Amniotic stem cell (primary cell): Measurements from ENCODE around the gene VMP1.
A peak's percentile ranks its signal among the peaks of the same experiment; 100 is the strongest.
"Not testable (repeated sequence)": the region's sequence is repeated elsewhere in the genome, so short reads cannot be mapped to it uniquely, and the experiment has no call there.

Experiments used
- DNase-seq: peaks from one replicate; lab custom pipeline; 2025; lab: John Stamatoyannopoulos, UW

VMP1 gene

DNA sequence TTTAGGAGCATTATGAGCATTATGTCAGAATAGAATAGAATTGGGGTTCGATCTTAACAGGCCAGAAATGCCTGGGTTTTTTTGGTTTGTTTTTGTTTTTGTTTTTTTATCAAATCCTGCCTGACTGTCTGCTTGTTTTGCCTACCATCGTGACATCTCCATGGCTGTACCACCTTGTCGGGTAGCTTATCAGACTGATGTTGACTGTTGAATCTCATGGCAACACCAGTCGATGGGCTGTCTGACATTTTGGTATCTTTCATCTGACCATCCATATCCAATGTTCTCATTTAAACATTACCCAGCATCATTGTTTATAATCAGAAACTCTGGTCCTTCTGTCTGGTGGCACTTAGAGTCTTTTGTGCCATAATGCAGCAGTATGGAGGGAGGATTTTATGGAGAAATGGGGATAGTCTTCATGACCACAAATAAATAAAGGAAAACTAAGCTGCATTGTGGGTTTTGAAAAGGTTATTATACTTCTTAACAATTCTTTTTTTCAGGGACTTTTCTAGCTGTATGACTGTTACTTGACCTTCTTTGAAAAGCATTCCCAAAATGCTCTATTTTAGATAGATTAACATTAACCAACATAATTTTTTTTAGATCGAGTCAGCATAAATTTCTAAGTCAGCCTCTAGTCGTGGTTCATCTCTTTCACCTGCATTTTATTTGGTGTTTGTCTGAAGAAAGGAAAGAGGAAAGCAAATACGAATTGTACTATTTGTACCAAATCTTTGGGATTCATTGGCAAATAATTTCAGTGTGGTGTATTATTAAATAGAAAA, 133.8 kb downstream of the VMP1 start:
- DNase-seq, result not testable (repeated sequence)

DNA sequence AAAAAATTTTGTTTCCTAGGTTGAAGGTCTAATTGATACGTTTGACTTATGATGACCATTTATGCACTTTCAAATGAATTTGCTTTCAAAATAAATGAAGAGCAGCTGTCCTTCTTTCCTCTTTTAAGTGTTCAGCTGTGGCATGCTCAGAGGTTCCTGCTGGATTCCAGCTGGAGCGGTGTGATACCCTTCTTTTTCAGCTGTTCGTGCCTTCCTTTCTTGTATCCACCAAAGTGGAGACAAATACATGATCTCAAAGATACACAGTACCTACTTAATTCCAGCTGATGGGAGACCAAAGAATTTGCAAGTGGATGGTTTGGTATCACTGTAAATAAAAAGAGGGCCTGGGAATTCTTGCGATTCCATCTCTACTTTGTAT, 134.4 kb downstream of the VMP1 start:
- not testable (repeated sequence) for DNase-seq

GRCh38 chr17:59842901-59843652, 135.6 kb downstream of the VMP1 start:
- peak; percentile 96 for DNase-seq

- DNase-seq, result no peak
Observed at GRCh38 chr17:59844884-59845594, 137.6 kb downstream of the VMP1 start.

DNA sequence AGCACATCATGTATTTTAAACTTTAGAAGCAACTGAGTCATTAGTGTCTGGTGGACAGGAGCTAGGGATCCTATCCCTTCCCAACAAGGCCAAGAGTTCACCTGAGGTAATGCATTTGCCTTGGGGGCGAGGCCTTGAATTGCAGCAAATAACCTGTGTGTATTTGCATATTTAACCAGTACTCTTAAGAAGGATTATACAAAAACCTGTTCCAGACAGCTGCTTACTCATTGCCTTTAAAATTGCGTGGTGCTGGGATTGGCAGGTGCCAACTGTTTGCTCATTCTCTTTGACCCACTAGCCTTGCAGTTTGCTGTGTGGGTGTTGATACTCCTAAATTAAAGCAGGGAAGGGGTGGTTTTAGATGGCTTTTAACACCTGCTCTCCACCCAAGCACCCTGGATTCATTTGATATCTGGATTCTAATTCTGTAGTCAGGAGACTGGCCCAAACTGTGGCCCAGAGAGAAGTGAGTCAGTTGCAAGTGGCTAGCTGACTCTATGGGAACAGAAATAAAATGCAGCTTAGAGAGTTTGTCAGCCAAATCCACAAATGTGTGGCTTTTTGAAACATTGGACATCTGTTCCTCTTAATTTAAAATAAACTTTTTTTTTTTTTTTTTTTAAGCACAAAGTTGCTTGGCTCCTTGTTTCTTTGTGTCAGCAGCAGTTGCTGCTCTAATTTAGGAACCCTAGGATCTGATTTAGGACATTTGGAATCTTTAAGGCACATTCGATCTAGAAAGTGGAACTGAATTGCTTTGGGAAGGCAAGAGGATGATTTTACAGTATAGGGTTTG, 138.3 kb downstream of the VMP1 start:
- DNase-seq, result no peak

- no peak for DNase-seq
Observed at GRCh38 chr17:59846394-59847165, 139.1 kb downstream of the VMP1 start.

GRCh38 chr17:59848385-59848668, 140.9 kb downstream of the VMP1 start:
- no peak for DNase-seq

GRCh38 chr17:59848778-59849177, 141.3 kb downstream of the VMP1 start:
- no peak for DNase-seq

DNA sequence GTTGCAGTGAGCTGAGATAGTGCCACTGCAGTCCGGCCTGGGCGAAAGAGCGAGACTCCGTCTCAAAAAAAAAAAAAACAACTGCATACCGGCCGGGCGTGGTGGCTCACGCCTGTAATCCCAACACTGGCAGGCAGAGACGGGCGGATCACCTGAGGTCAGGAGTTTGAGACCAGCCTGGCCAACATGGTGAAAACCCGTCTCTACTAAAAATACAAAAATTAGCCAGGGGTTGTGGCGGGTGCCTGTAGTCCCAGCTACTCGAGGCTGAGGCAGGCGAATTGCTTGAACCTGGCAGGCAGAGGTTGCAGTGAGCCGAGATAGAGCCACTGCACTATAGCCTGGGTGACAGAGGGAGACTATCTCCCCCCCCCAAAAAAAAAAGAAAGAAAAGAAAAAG, 142.9 kb downstream of the VMP1 start:
- not testable (repeated sequence) for DNase-seq

DNA sequence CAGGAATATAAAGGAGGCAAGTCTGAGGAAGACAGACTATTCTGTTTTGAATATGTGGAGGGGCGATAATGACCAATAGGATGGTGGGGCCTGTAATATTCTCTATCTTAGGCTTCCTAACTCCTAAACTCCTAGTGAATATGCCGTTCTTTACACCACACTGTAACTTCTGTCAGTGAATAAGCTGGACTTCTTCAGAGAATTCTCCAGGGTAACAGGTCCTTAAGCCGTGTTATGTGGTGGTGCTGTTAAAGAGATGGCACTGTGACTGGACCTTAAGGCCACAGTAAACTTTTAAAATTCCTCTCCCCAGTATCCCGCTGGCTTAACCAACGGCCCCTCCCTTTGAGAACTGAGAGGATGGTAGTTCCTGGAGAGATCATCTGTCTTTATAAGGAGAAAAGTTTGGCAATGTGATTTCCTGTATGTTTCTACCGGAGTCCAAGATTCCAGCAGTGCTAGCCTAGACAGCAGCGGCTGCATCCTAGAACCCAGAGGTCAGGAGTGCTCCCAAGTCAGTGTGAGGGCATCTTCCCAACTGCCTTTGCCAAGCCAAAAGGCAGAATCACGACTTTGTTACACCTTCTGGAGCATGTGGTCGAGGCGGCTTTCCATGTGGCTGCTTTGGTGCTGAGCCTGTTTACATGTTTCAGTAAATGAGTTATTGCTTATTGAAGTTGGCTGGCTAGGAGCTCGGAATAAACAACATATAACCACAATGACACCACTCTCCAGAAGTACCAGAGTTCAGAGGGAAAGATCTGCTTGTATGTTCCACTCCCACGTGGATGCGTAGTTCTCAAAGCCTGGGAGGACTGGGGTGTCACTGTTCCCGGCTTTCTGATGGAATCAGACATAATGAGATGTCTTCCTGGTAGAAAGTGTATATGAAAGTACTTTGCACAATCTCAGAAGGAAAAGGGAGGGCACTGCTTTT, 144.3 kb downstream of the VMP1 start:
- DNase-seq, result no peak

DNA sequence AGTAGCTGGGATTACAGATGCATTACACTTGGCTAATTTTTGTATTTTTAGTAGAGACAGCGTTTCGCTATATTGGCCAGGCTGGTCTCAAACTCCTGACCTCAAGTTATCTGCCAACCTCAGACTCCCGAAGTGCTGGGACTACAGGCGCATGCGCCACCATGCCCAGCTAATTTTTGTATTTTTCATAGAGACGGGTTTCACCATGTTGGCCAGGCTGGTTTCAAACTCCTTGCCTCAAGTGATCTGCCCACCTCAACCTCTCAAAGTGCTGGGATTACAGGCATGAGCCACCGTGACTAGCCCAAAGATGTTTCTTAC, 145.4 kb downstream of the VMP1 start:
- DNase-seq, result not testable (repeated sequence)

DNA sequence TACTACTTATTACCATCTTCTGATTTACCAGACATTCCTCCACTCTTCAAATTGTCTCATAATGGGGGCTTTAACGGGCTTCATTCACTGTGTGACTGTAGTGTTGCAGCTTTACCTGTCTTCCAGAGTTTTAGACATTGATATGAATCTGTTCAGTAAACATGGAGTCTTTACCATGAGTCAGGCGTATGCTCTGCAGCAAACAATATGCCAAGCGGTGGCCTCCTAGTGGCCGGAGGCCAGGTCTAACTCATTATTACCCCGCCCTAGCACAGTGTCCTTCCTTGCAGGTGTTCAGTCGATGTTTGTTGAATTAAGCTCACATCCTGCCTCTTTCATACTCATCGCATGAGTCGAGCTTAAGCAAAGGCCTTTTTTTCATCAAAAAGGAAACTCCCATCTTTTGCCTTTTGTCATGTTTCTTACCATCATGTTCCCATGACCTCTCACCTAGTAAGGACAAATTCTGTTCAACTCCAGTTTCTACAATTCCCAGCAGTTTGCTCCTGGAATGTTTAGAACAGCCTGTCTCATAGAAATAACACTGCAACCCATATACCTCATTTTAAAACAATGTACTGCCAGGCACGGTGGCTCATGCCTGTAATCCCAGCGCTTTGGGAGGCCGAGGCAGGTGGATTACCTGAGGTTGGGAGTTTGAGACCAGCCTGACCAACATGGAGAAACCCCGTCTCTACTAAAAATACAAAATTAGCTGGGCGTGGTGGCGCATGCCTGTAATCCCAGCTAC, 145.9 kb downstream of the VMP1 start:
- no peak for DNase-seq

DNA sequence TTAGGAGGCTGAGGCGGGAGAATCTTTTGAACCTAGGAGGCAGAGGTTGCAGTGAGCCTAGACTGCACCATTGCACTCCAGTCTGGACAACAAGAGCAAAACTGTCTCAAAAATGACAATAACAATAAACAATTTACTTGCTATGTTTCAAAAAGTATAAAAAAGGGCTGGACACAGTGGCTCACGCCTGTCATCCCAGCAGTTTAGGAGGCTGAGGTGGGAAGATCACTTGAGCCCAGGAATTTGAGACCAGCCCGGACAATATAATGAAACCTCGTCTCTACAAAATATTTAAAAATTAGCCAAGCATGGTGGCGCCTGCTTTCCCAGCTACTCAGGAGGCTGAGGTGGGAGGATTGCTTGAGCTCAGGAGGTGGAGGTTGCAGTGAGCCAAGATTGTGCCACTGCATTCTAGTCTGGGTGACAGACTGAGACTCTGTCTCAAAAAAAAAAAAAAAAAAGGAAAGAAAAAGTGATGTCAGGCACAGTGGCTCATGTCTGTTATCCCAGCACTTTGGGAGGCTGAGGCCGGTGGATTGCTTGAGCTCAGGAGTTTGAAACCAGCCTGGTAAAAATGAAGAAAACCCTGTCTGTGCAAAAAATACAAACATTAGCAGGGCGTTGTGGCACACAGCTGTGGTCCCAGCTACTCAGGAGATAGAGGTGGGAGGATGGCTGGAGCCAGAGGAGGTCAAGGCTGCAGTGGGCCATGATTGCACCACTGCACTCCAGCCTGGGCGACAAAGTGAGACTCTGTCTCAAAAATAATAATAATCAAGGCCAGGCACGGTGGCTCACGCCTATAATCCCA, 146.7 kb downstream of the VMP1 start:
- DNase-seq, result not testable (repeated sequence)

DNA sequence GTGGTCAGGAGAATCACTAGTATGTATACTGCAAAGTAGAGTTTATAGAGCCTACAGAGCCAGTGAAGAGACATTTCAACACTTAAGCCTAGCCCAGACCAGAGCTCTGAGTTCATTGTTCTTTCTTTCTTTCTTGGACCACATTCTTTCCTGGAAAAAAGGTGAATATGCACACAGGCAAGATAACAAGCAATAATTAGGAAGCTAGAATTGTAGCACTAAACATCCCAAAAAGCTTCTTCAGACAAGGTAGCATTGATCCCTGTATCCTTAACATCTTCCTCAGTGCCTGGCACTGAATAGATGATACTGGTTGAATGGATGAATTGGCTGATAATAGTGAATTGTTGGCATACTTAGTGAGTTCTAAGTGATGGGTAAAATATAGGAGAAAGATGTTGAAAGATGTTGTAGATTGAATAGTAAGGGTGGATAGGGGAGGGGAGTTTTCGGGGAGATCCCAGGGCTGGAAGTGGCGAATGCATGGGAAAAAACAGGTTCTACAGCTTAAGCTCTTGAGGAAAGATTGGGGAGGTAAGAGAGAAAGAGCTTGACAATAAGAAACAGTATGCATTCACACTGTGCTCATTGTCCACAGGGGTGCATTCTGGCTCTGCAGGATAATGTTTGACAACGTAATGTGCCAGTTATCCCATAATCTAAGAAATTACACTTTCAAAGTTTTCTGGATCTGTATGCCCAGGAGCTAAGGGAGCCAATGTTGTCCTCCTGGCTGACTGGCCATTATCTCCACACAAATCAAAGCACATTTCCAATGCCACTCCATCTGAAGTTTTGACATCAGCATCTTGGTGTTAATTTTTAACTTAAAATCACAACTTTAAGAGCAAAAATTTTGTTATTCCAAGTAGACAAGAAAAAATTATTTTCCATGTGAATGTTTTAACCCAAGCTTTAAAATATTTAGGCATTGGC, 149.7 kb downstream of the VMP1 start:
- no peak for DNase-seq

DNA sequence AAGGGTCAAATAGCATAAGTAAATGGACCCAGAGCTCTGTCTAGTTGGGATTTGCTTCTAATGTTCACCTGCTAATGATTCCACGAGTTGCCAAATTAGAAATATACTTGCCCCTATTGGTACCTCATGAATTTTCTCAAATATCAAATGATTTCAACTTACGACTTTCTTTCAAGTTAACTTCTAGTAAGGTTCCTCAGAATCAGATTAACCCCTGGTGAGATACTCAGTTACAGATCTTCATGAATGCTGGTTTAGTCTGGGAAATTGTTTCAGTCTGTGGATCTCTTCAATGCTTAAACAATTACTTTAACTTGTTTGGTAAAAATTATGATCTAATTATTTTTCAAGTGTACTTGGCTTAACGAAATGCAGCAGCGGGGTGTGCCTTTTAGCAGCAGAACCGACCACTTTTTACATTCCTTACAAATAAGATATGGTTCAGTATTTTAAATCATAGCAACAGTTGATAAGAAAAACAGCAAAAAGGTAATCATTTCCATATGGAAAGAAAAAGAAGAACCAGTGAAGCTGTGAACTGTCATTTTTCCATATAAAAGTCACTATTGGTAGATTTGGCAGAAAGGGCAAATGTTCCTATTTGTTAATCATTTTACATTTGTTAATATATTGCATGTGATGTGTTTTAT, 150.8 kb downstream of the VMP1 start:
- no peak for DNase-seq

GRCh38 chr17:59858932-59859331, 151.5 kb downstream of the VMP1 start:
- DNase-seq, result no peak

DNA sequence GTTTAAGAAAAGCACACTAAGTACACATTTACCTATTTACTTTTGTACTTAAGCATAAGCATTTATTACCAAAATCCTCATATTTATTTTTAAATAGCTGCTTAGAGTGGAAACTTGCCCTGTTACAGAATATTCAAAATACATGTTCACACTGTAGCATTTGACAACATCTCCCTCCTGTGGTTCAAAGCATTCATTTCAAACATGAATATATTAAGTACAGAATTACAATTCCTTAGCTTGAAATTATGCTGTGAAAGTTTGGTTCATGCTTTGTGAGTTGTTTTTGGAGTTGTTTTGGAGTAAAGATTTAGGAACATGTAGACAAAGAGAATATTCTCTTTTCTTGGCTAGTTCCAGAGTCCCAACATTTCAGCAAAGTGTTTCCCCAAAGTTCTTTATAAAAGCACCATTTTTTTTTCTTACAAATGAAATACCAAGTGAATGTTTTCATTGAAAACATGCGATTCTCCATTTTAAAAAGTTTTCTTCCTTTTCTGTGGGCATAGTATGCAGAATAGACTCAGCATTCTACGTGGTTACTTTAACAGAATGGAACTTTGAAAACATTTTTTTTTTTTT, 152.1 kb downstream of the VMP1 start:
- DNase-seq, result peak; percentile 53
